Adrenal gland (tissue), 5 donors: ENCODE measurements around the gene RBPJL.

Source experiments
- POLR2A ChIP-seq, 2 donors: fragments of 450-650 bp; IDR thresholded peaks; one replicate each; pipeline ENCODE4 v1.6.1; 2017; ENCODE audit warnings: antibody characterized with exemption in 2 of 2, mild to moderate bottlenecking in 2 of 2, moderate library complexity in 1 of 2
- TF ChIP-seq, protein P1 (sequence below), 6 experiments: fragments of 450-650 bp in 4 of 6; fragments of 200-600 bp in 2 of 6; sonication (generic) in 1 of 6; IDR thresholded peaks; 1 replicate in 5 of 6; 2 replicates in 1 of 6; pipeline versions ENCODE4 v1.5.1 to v1.8.0; 2016 to 2021; ENCODE audit warnings: antibody characterized with exemption in 6 of 6, mild to moderate bottlenecking in 2 of 6, moderate library complexity in 1 of 6
- donor health status: DM: no; HTN: no; CAD: no.

GRCh38 chr20:45313065-45313695, 6.5 kb downstream of the RBPJL start:
- TF ChIP-seq, protein P1, sequence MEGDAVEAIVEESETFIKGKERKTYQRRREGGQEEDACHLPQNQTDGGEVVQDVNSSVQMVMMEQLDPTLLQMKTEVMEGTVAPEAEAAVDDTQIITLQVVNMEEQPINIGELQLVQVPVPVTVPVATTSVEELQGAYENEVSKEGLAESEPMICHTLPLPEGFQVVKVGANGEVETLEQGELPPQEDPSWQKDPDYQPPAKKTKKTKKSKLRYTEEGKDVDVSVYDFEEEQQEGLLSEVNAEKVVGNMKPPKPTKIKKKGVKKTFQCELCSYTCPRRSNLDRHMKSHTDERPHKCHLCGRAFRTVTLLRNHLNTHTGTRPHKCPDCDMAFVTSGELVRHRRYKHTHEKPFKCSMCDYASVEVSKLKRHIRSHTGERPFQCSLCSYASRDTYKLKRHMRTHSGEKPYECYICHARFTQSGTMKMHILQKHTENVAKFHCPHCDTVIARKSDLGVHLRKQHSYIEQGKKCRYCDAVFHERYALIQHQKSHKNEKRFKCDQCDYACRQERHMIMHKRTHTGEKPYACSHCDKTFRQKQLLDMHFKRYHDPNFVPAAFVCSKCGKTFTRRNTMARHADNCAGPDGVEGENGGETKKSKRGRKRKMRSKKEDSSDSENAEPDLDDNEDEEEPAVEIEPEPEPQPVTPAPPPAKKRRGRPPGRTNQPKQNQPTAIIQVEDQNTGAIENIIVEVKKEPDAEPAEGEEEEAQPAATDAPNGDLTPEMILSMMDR (IDR thresholded peaks at IDR 0.05), result no peak
- TF ChIP-seq POLR2A (IDR thresholded peaks at IDR 0.05), result no peak
